HuH-7.5 (cell line): ENCODE results near the gene CD80.
"Not testable (repeated sequence)": the region's sequence is repeated elsewhere in the genome, so short reads cannot be mapped to it uniquely, and the experiment has no call there.

Experiments
- DNase-seq: peaks from one replicate; pipeline ENCODE4 v3.0.0; 2011; ENCODE audit warnings: low spot score

CD80 gene, protein sequence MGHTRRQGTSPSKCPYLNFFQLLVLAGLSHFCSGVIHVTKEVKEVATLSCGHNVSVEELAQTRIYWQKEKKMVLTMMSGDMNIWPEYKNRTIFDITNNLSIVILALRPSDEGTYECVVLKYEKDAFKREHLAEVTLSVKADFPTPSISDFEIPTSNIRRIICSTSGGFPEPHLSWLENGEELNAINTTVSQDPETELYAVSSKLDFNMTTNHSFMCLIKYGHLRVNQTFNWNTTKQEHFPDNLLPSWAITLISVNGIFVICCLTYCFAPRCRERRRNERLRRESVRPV

DNA sequence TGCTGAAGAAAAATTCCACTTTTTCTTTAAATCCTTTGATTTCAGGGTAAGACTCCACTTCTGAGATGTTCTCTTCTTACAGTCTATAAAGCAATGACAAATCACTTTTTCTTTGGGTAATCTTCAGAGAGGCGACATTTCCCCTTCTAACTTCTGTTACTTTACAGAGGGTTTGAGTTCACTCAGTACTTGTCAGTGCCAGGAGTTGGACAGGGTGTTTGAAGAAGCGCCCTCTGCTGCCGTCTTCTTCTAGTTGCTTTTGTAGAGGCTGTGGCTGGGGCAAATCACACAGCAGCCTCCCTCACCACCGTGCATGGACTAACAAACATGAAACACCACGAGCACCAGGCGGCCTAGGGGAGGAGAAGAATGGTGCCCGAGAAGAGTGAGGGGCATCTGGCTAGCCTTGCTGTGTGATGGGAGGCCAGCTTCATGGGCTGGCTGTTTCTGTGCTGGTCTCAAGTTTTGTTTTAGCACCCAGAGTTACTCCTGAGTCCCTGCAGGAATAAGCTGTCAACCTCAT is at the start of gene CD80:
Gene CD80, minus strand, starts transcription at position 174 of the 523 bp plus-strand sequence. CDS start 1,886 bp downstream, outside the sequence.
- peak; percentile 49 for DNase-seq

GRCh38 chr3:119608405-119609000 is 49.1 kb upstream of the CD80 start:
- DNase-seq, result no peak

DNA sequence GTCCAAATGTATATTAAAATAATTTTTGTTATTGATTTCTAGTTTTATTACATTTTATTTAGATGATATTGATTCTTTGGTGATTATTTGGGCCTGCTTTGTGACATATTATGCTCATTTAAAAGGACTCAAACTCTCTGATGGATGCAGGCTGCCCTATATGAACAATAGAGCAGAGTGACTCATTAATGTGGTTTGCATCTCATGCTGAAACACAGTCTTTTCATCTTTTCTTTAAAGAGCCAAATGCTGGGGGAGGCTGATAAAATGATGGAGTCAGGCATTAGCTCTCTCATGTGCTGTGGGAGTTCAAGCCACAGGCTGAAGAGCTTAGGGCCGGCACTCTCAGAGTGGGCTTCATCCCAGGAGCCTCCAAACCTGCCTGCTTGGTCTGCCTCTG is 45.5 kb upstream of the CD80 start:
- no peak for DNase-seq

DNA sequence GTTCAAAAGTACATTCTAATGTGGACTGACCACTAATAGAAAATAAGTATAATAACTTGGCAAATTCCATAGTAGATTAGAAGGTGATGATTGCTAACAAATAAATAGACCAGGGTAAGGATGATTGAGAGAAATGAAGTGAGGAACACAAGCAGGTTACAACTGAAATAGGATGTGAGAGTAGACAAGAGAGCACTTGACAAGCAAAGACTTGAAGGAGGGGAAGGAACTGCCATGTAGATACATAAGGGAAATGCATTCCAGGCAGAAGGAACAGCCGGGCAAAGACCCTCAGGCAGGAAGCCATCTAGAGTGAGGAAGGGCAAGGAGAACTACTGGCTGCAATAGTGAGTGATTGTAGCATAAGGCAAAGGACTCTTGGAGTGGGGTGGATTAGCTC is 43.3 kb upstream of the CD80 start:
- no peak for DNase-seq

- DNase-seq, result no peak
Measured at GRCh38 chr3:119601154-119601553, 41.7 kb upstream of the CD80 start.

DNA sequence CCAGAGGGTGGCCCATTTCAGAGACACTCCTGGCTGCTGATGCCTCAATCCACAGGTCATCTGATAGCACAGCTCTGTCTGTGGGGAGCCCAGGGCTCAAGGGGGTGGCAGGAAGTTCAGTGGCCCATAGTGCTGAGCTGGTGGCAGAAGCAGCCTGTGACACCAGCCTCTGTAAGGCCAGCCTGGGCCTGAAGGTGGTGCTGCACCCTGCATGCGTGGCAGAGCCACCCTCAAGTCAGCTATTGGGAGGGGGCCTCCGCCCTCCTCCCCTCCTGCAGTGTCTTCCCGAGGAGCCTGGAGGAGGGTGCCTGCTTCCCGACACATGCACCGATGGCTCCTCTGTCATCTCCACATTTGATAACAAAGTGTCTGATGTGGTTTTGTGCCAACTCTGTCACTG is 41.3 kb upstream of the CD80 start:
- no peak for DNase-seq

- no peak for DNase-seq
Measured at GRCh38 chr3:119599558-119600174, 40.3 kb upstream of the CD80 start.

- no peak for DNase-seq
Measured at GRCh38 chr3:119598410-119599098, 39.1 kb upstream of the CD80 start.

- DNase-seq, result peak; percentile 47
Measured at GRCh38 chr3:119597548-119598288, 38.3 kb upstream of the CD80 start, which contains the start of gene PLA1A. PLA1A (plus strand) TSS chr3:119597885; CDS start chr3:119597914, 29 bp downstream.

DNA sequence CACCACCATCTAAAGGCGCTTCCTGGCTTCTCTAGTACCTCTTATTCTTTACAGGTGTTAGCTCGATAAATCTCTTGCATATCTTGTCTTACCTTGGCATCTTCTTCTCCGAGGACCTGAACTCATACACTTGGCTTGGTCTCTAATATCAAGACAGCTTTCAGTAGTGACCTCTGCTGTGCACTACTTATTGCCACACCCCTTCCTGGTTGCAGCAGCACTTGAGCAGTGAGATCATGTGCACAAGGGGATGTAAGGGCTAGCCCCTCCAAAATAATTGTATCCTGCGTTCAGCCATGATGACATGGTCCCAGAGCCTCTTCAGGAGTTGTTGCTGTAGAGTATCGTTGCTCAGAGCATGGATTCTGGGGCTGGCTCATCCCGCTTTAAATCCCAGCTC is 37.0 kb upstream of the CD80 start:
- DNase-seq, result no peak

- DNase-seq, result no peak
Measured at GRCh38 chr3:119595639-119596334, 36.4 kb upstream of the CD80 start.

DNA sequence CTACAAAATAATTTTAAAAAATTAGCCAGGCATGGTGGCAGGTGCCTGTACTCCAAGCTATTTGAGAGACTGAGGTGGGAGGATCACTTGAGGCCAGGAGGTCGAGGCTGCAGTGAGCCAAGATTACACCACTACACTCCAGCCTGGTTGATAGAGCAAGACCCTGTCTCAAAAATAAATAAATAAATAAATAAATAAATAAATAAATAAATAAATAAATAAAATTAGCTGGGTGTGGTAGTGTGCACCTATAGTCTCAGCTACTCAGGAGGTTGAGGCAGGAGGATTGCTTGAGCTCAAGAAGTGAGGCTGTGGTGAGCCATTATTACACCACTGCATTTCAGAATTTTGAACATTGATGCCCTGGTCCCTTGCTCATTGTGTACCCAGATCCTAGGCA is 35.5 kb upstream of the CD80 start:
- not testable (repeated sequence) for DNase-seq

DNA sequence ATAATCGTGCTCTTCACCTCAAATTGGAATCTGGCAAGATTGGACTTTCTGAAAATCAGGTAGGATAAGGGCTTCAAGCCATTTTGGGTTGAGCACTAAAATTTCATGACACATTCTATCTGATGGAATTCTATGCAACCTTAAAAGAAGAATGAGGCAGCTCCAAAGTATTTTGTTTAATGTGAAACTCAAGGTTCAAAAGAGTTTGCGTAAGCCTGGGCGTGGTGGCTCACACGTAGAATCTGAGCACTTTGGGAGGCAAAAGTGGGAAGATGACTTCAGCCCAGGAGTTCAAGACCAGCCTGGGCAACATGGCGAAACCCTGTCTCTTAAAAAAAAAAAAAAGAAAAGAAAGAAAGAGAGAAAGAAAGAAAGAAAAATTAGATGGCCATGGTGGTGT is 34.7 kb upstream of the CD80 start:
- DNase-seq, result no peak

DNA sequence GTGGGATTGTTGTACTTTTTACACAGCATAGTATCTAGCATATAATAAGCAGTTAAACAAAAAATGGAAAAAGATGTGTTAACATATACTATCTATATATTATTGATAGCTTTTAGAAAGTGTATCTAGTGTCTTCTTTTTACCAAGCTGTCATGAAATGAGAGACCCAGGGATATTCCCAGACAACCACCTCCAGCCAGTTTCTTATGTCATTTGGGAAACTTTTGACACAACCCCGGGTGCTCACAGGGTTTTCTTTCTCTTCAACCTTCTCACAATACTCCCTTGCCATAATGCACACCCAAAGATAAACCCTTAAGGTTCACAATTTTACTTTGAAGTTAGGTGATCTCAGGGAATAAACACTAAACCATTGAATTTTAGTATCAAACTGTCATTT is 33.4 kb upstream of the CD80 start:
- no peak for DNase-seq

- no peak for DNase-seq
Measured at GRCh38 chr3:119590706-119591105, 31.3 kb upstream of the CD80 start.

GRCh38 chr3:119589102-119589773 is 29.8 kb upstream of the CD80 start:
- DNase-seq, result no peak

- DNase-seq, result no peak
Measured at GRCh38 chr3:119588112-119588511, 28.7 kb upstream of the CD80 start.

- no peak for DNase-seq
Measured at GRCh38 chr3:119586733-119587172, 27.3 kb upstream of the CD80 start.

- DNase-seq, result no peak
Measured at GRCh38 chr3:119585856-119586570, 26.6 kb upstream of the CD80 start.

GRCh38 chr3:119585208-119585607 is 25.8 kb upstream of the CD80 start:
- DNase-seq, result no peak
